K562 (cell line): ENCODE measurements around the gene CD52. TPM values are rescaled to one million over a fixed set of nuclear protein-coding genes. Genes with fewer than 3 reads are reported as not detected.

Source experiments
- ATAC-seq: fragments of 200-7000 bp; cut with Tn5 transposase; 3 replicates; pipeline ENCODE4 v1.9.1; 2020; ENCODE audit warnings: moderate library complexity
- BruUV-seq: library from RNA; stranded (reverse); fragments of 400-500 nt; replicated peaks from 2 replicates; lab custom pipeline; 2021; lab: Mats Ljungman, UMichigan
- CTCF ChIA-PET: fragments of 300-600 bp; formaldehyde crosslinking; extraction: SDS; loops from one replicate; lab custom pipeline; 2021; ENCODE audit warnings: low intra/inter-chr PET ratio; lab: Yijun Ruan, JAX
- POLR2A ChIA-PET: fragments of 300-600, 350-650 bp; sonication (Branson Sonifier 250); formaldehyde crosslinking; extraction: SDS; loops from one replicate; lab custom pipeline; 2021; ENCODE audit warnings: antibody characterized with exemption, inconsistent platforms; lab: Yijun Ruan, JAX
- DNase-seq, 4 experiments: peaks; one replicate each; pipeline versions ENCODE4 v3.0.0 to v3.0.0-alpha.2; 2011 to 2018; ENCODE audit warnings: low spot score in 3 of 4, mixed read lengths in 3 of 4; ENCODE audit errors: extremely low read depth in 1 of 4
- FAIRE-seq: peaks from 2 replicates; lab custom pipeline; 2011; peaks lifted over from hg19 to GRCh38; lab: Jason Lieb, UNC
- H2AFZ ChIP-seq: 2 replicates; pipeline ENCODE4 v1.6.0; 2011; ENCODE audit warnings: low read depth, low read length, control low read depth, inconsistent platforms
- H3K27ac ChIP-seq: fragments of 200-600 bp; 3 replicates; pipeline ENCODE4 v1.8.0; 2011; ENCODE audit warnings: low read depth, mild to moderate bottlenecking, control low read depth, inconsistent platforms, low read length, moderate library complexity, mixed read lengths; ENCODE audit errors: extremely low read depth
- H3K27me3 ChIP-seq, 2 experiments: fragments of 300-600 bp in 1 of 2; 2 replicates in 1 of 2; 3 replicates in 1 of 2; pipeline versions ENCODE4 v1.6.0 to v1.8.0; 2011; ENCODE audit warnings: inconsistent platforms in 2 of 2, low read length in 2 of 2, mild to moderate bottlenecking in 1 of 2, mixed read lengths in 1 of 2, moderate library complexity in 1 of 2; ENCODE audit not compliant: control insufficient read depth in 2 of 2, insufficient read depth in 2 of 2
- H3K36me3 ChIP-seq: fragments of 300-600 bp; 3 replicates; pipeline ENCODE4 v1.8.0; 2011; ENCODE audit warnings: mild to moderate bottlenecking, low read length, inconsistent platforms; ENCODE audit not compliant: control insufficient read depth, insufficient read depth
- H3K4me1 ChIP-seq, 2 experiments: fragments of 200-600 bp in 1 of 2; replicated peaks in 1 of 2; 2 replicates in 1 of 2; 3 replicates in 1 of 2; pipeline versions ENCODE4 v1.5.1 to v1.8.0; 2011; ENCODE audit warnings: inconsistent platforms in 2 of 2, low read length in 2 of 2, mild to moderate bottlenecking in 1 of 2, mixed read lengths in 1 of 2, moderate library complexity in 1 of 2; ENCODE audit not compliant: control insufficient read depth in 2 of 2, insufficient read depth in 2 of 2
- H3K4me2 ChIP-seq: 2 replicates; pipeline ENCODE4 v1.6.1; 2011; ENCODE audit warnings: low read length, control low read depth, inconsistent platforms, mixed read lengths; ENCODE audit not compliant: insufficient read depth
- H3K4me3 ChIP-seq: fragments of 200-600 bp; sonication (generic), shearing (Covaris generic); 2 replicates; pipeline ENCODE4 v1.5.1; 2016; ENCODE audit warnings: control low read depth, inconsistent platforms
- H3K79me2 ChIP-seq: fragments of 200-600 bp; 3 replicates; pipeline ENCODE4 v1.8.0; 2011; ENCODE audit warnings: low read length, inconsistent platforms; ENCODE audit not compliant: control insufficient read depth, insufficient read depth
- H3K9ac ChIP-seq, 2 experiments: 2 replicates each; pipeline versions ENCODE4 v1.6.0 to v1.6.1; 2011; ENCODE audit warnings: low read depth in 2 of 2, low read length in 2 of 2, control low read depth in 1 of 2, inconsistent platforms in 1 of 2, mild to moderate bottlenecking in 1 of 2, mixed read lengths in 1 of 2; ENCODE audit not compliant: insufficient read depth in 1 of 2
- H3K9me1 ChIP-seq: one replicate; pipeline ENCODE4 v1.6.0; 2011; ENCODE audit warnings: inconsistent platforms, mild to moderate bottlenecking, low read length, moderate library complexity; ENCODE audit not compliant: control insufficient read depth, insufficient read depth
- H3K9me3 ChIP-seq: replicated peaks from 2 replicates; pipeline ENCODE4 v1.5.1; 2011; ENCODE audit warnings: low read depth, low read length, inconsistent platforms; ENCODE audit not compliant: control insufficient read depth, insufficient read depth
- H4K20me1 ChIP-seq: replicated peaks from 2 replicates; pipeline ENCODE4 v1.6.1; 2011; ENCODE audit warnings: low read length, inconsistent platforms, mixed read lengths; ENCODE audit not compliant: control insufficient read depth, insufficient read depth
- BCOR ChIP-seq: fragments of 450-650 bp; IDR thresholded peaks from 2 replicates; pipeline ENCODE4 v1.6.1; 2016
- CREB3 ChIP-seq: fragments of 450-650 bp; conservative IDR thresholded peaks from 2 replicates; pipeline ENCODE4 v1.6.1; 2016; ENCODE audit warnings: missing genetic modification characterization, low read depth, mild to moderate bottlenecking, missing compliant biosample characterization, moderate library complexity
- GTF2E2 ChIP-seq: fragments of 200-800 bp; sonication (Bioruptor generic); IDR thresholded peaks from 2 replicates; pipeline ENCODE4 v1.6.1; 2016; ENCODE audit warnings: missing genetic modification characterization, missing compliant biosample characterization
- HINFP ChIP-seq: fragments of 450-650 bp; conservative IDR thresholded peaks from 2 replicates; pipeline ENCODE4 v1.6.1; 2016; ENCODE audit warnings: missing genetic modification characterization, low read depth, mild to moderate bottlenecking, control low read depth, missing compliant biosample characterization
- NRF1 ChIP-seq, 2 experiments: fragments of 450-650 bp; IDR thresholded peaks in 1 of 2; conservative IDR thresholded peaks in 1 of 2; 2 replicates each; pipeline ENCODE4 v1.6.1; 2014; ENCODE audit warnings: mild to moderate bottlenecking in 2 of 2
- PHTF2 ChIP-seq: fragments of 250-450 bp; sonication (Bioruptor Pico); IDR thresholded peaks from 2 replicates; pipeline ENCODE4 v1.5.0; 2021; ENCODE audit warnings: mild to moderate bottlenecking
- PTBP1 ChIP-seq: fragments of 200-400 bp; formaldehyde crosslinking; IDR thresholded peaks from 2 replicates; pipeline ENCODE4 v1.6.1; 2017; ENCODE audit warnings: low read depth, low read length
- STAT5A ChIP-seq: IDR thresholded peaks from 2 replicates; pipeline ENCODE4 v1.6.1; 2012; ENCODE audit warnings: low read length, inconsistent platforms, borderline replicate concordance
- TAF7 ChIP-seq: fragments of 450-650 bp; IDR thresholded peaks from 2 replicates; pipeline ENCODE4 v1.6.1; 2016; ENCODE audit warnings: missing genetic modification characterization, missing compliant biosample characterization
- ZNF407 ChIP-seq: fragments of 450-650 bp; IDR thresholded peaks from 2 replicates; pipeline ENCODE4 v1.6.1; 2016; ENCODE audit warnings: low read depth
- ZNF830 ChIP-seq: fragments of 250-450 bp; sonication (Bioruptor Pico); IDR thresholded peaks from 2 replicates; pipeline ENCODE4 v1.5.0; 2021; ENCODE audit warnings: mild to moderate bottlenecking
- ZSCAN32 ChIP-seq: fragments of 450-650 bp; formaldehyde crosslinking; IDR thresholded peaks from 2 replicates; pipeline ENCODE4 v1.4.0; 2020; ENCODE audit warnings: mild to moderate bottlenecking, moderate library complexity
- WGBS: fragments of 100-300 bp; shearing (Covaris generic); methylation state at CpG from one replicate; pipeline ENCODE4 v1.1.6; 2016; ENCODE audit warnings: low coverage, mixed read lengths; ENCODE audit not compliant: insufficient coverage; ENCODE audit errors: missing lambda C conversion rate; 5-methylcytosine and 5-hydroxymethylcytosine counted together
- in situ Hi-C: fragments of 300-500 bp; cut with MboI; formaldehyde crosslinking; loops from 4 replicates; pipeline ENCODE4 v1.15.0; 2018; ENCODE audit warnings: inconsistent platforms, mixed read lengths
- intact Hi-C: fragments of 100-400 bp; cut with micrococcal nuclease; formaldehyde crosslinking; loops from 2 replicates; pipeline ENCODE4 v1.14.2; 2022
- polyA plus RNA-seq, 8 experiments: library from polyadenylated mRNA; depleted of rRNA in 4 of 8; stranded (reverse) in 5 of 8; unstranded in 3 of 8; fragments of >200 nt; fragmentation: Nextera tagmentation in 2 of 8; fragmentation: Illumina TruSeq in 1 of 8; extraction: Ambion mirVana in 2 of 8; extraction: Trizol in 1 of 8; gene quantifications; 2 replicates each; pipeline versions ENCODE4 v1.2.1 to v1.2.3, GENCODE V29; 2011 to 2014; ENCODE audit warnings: inconsistent platforms in 1 of 8, missing spikeins in 1 of 8
- total RNA-seq, 7 experiments: library from RNA; depleted of rRNA in 6 of 7; stranded (reverse); fragments of >200 nt in 6 of 7; fragmentation: Illumina TruSeq in 2 of 7; extraction: Trizol in 2 of 7; gene quantifications; 2 replicates each; pipeline versions ENCODE4 v1.2.1 to v1.2.3, GENCODE V29; 2011 to 2021; ENCODE audit warnings: low replicate concordance in 1 of 7

CD52 gene
- total and polyA plus RNA-seq, 9 of the 15 experiments (the other 6 are each of a cell fraction or from before 2014, with no cell fraction given) = 34.9 to 488 (median 173) TPM

GRCh38 chr1:26302733-26303405 lies 14.9 kb upstream of the CD52 start:
- H3K4me2 ChIP-seq = no peak overlapping the region
- no peak for DNase-seq
- H3K27ac ChIP-seq = no peak overlapping the region
- WGBS = 67% methylated on average over 8 of the region's 8 CpGs
- in situ Hi-C loops (no loop called here), intact Hi-C loops (no loop called here)
- peak overlapping the region in 1 of 2 experiments; percentile 62; a peak in 1 of 4 replicates for H3K9ac ChIP-seq
- no peak overlapping the region for H2AFZ ChIP-seq
- H3K36me3 ChIP-seq = peaks cover 8% of the 10 kb centered on the region; the same call in 1 of the 3 replicates
- H3K9me1 ChIP-seq = no peaks in the 10 kb centered on the region
- no TSS peak for BruUV-seq
- ChIA-PET POLR2A (interaction anchor here (1.2 kb wide), 1 partner anchor 13 kb away, joined by 3 read pairs; no protein-coding TSS in a partner anchor), CTCF (no interaction called here)
- no peak for ATAC-seq
- H3K27me3 ChIP-seq = no peaks in the 10 kb centered on the region
- H3K79me2 ChIP-seq = peaks cover 13% of the 10 kb centered on the region; the same call in 2 of the 3 replicates
- H3K4me1 ChIP-seq = peaks cover 24 to 35% of the 10 kb centered on the region in 2 experiments
- H3K9me3 ChIP-seq = no peaks in the 10 kb centered on the region
- no peaks in the 10 kb centered on the region for H4K20me1 ChIP-seq
- H3K4me3 ChIP-seq = no peak overlapping the region
- FAIRE-seq = no peak
- TF ChIP-seq ZNF407 (no peak), ZNF830 (CRISPR knock-in tag) (no peak), STAT5A (no peak), HINFP (tag) (no peak), PHTF2 (CRISPR knock-in tag) (no peak), NRF1 (conservative IDR thresholded peaks at IDR 0.05 in 1 of 2, IDR thresholded peaks at IDR 0.05 in 1 of 2) (no peak), CREB3 (tag) (no peak), TAF7 (tag) (no peak), BCOR (no peak), GTF2E2 (tag) (no peak), ZSCAN32 (CRISPR knock-in tag) (no peak), PTBP1 (no peak)
